Stimulated activated naive CD8-positive, alpha-beta T cell treated with anti-CD3 and anti-CD28 coated beads, Interleukin-15, Interleukin-2, amounts not matched to agents 100 U/mL and 50 U/mL, for 24 hours (primary cell): ENCODE data around the gene SPI1.
"Not testable (repeated sequence)": the region's sequence is repeated elsewhere in the genome, so short reads cannot be mapped to it uniquely, and the experiment has no call there.

ENCODE experiments used
- ATAC-seq: fragments of 150-1000 bp; cut with Tn5 transposase; one replicate; pipeline ENCODE4 v1.10.0; 2021
- DNase-seq: peaks from one replicate; pipeline ENCODE4 v3.0.0; 2021

The SPI1 gene

GRCh38 chr11:47318166-47318565 is 60.2 kb downstream of the SPI1 start:
- no peak for DNase-seq
- no peak for ATAC-seq

GRCh38 chr11:47317064-47317828 is 61.1 kb downstream of the SPI1 start:
- DNase-seq, result no peak
- ATAC-seq, result peak; percentile 79

GRCh38 chr11:47316501-47316900 is 61.8 kb downstream of the SPI1 start:
- not testable (repeated sequence) for ATAC-seq, DNase-seq

- DNase-seq, result no peak
- no peak for ATAC-seq
Observed at GRCh38 chr11:47314992-47315391, 63.4 kb downstream of the SPI1 start.

GRCh38 chr11:47308050-47308823 is 70.1 kb downstream of the SPI1 start:
- DNase-seq (no peak), ATAC-seq (no peak)

- DNase-seq, result no peak
- ATAC-seq, result peak; percentile 36
Observed at GRCh38 chr11:47306484-47306844, 71.9 kb downstream of the SPI1 start.

- ATAC-seq, result no peak
- no peak for DNase-seq
Observed at GRCh38 chr11:47305734-47306483, 72.4 kb downstream of the SPI1 start.
